ENCODE results near the gene PRAME. TPM values are rescaled to one million over a fixed set of nuclear protein-coding genes. Genes with fewer than 3 reads are reported as not detected.

PRAME gene
- total RNA-seq, 1 donor from 2014 or later = 0.10 TPM

DNA sequence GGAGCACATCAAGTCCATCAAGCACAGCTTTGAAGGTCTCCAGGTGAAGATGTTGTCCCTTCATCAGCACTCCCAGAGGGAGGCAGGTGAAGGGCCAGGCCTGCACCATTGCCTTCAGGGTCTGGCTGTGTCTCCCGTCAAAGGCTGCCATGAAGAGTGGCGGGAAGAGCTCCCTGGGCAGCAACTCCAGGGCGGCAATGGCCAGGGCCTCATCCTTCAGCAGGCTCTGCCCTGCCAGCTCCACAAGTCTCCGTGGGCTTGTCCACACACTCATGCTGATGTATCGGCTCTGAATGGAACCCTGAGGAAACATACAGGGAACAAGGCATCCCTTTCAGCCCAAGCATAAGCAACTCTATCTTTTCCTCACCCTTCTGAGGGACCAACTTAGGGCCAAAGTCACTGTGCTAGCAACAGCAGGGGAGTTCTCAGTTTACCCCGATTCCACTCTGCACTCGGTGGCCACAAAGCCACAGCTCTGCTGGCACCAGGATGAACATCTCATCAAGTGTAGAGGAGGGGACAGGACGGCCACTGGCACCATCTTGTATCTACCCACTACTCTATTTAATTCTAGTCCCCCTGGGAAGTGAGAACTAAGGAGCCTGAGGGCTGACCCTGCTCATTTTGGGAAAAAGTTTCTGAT is 8.2 kb downstream of the PRAME start:
- Mint-ChIP-seq H3K27me3 (peaks cover 50% of the 10 kb centered on the region), H3K27ac (no peak overlapping the region), H3K4me3 (no peak overlapping the region), H3K9me3 (no peaks in the 10 kb centered on the region), H3K4me1 (ENCODE audit: unreplicated experiment) (no peaks in the 10 kb centered on the region), H3K36me3 (no peaks in the 10 kb centered on the region)
- DNase-seq (ENCODE audit: extremely low spot score, unreplicated experiment) = no peak
- TF ChIP-seq, protein P1, sequence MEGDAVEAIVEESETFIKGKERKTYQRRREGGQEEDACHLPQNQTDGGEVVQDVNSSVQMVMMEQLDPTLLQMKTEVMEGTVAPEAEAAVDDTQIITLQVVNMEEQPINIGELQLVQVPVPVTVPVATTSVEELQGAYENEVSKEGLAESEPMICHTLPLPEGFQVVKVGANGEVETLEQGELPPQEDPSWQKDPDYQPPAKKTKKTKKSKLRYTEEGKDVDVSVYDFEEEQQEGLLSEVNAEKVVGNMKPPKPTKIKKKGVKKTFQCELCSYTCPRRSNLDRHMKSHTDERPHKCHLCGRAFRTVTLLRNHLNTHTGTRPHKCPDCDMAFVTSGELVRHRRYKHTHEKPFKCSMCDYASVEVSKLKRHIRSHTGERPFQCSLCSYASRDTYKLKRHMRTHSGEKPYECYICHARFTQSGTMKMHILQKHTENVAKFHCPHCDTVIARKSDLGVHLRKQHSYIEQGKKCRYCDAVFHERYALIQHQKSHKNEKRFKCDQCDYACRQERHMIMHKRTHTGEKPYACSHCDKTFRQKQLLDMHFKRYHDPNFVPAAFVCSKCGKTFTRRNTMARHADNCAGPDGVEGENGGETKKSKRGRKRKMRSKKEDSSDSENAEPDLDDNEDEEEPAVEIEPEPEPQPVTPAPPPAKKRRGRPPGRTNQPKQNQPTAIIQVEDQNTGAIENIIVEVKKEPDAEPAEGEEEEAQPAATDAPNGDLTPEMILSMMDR (conservative IDR thresholded peaks at IDR 0.05) = no peak

- TF ChIP-seq, protein P1 (conservative IDR thresholded peaks at IDR 0.05) = no peak
- no peak for DNase-seq (ENCODE audit: extremely low spot score, unreplicated experiment)
- Mint-ChIP-seq H3K36me3 (no peaks in the 10 kb centered on the region), H3K27ac (no peak overlapping the region), H3K4me3 (no peak overlapping the region), H3K9me3 (no peaks in the 10 kb centered on the region), H3K27me3 (peaks cover 42% of the 10 kb centered on the region), H3K4me1 (ENCODE audit: unreplicated experiment) (no peaks in the 10 kb centered on the region)
These were observed 10.2 kb downstream of the PRAME start for GRCh38 chr22:22548910-22549309.

DNA sequence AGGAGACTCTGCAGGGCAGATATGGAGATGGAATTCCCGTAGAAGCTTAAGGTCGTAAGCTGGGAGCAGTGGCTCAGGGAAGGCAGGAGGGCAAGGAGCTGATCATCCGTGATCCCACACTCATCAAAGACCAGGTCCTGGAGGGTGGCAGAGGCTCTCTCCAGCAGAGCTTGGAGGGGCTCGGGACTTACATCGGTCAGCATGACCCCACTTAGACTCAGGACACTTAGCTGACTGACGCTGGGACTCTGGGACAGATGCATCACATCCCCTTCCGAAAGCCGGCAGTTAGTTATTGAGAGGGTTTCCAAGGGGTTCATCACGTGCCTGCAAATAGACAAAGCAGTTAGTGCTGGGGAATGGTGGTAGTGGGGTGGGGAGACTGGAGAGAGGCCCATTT is 10.7 kb downstream of the PRAME start:
- no peak for DNase-seq (ENCODE audit: extremely low spot score, unreplicated experiment)
- Mint-ChIP-seq H3K27ac (no peak overlapping the region), H3K27me3 (peaks cover 40% of the 10 kb centered on the region), H3K36me3 (no peaks in the 10 kb centered on the region), H3K4me1 (ENCODE audit: unreplicated experiment) (no peaks in the 10 kb centered on the region), H3K4me3 (no peak overlapping the region), H3K9me3 (no peaks in the 10 kb centered on the region)
- TF ChIP-seq, protein P1 (conservative IDR thresholded peaks at IDR 0.05) = no peak

DNA sequence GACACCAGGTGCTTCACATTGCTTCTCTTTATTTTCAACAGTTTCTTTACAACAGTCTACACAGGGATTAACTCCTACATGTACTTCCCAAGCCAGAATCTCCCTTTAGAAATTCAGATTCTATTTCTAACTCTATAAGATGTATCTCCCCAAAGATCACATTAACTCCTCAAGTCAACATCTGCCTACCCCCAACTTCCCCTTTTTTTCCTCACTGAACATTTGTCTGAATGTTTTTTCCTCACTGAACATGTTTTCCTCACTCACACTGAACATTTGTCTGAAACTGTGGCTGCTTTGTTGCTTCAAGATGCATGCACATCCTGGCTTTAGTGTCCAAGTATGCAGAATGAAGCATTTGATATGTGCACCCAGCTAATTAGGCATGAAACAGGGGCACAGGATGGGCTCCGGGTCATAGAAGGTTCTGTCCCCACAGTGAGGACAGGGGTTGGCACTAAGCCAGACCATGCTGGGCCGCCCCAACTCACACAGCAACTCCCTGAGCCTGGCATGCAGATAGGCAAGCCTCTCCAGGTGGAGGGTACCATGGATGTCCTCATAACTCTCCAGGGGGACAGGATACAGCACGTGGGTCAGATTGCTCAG is 11.3 kb downstream of the PRAME start:
- Mint-ChIP-seq H3K9me3 (no peaks in the 10 kb centered on the region), H3K27ac (no peak overlapping the region), H3K4me1 (ENCODE audit: unreplicated experiment) (no peaks in the 10 kb centered on the region), H3K27me3 (peaks cover 40% of the 10 kb centered on the region), H3K36me3 (no peaks in the 10 kb centered on the region), H3K4me3 (no peak overlapping the region)
- TF ChIP-seq, protein P1 (conservative IDR thresholded peaks at IDR 0.05) = no peak
- DNase-seq (ENCODE audit: extremely low spot score, unreplicated experiment) = no peak

DNA sequence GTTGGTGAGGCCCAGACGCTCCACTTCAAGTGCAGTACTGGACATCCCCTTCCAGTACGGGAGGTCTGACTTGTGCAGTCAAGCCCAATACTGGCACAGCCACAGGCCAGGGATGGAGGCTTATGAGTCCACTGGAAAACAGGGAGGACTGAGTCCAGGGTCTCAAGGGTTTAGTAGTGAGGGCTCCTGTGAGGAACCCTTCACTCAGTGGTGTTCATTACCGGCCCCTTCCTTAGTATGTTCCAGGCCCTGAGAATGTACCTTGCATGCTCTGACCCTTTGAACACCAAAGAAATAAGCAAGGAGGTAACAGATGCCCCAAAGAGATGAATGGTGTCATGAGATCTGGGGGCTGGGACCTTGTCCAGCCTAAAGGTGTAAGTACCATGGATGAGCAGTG is 11.8 kb downstream of the PRAME start:
- no peak for DNase-seq (ENCODE audit: extremely low spot score, unreplicated experiment)
- Mint-ChIP-seq H3K27me3 (peaks cover 43% of the 10 kb centered on the region), H3K36me3 (no peaks in the 10 kb centered on the region), H3K4me1 (ENCODE audit: unreplicated experiment) (no peaks in the 10 kb centered on the region), H3K4me3 (no peak overlapping the region), H3K9me3 (no peaks in the 10 kb centered on the region), H3K27ac (no peak overlapping the region)
- TF ChIP-seq, protein P1 (conservative IDR thresholded peaks at IDR 0.05) = no peak
